Mammary epithelial cell (primary cell): ENCODE results near the gene PSD4.

Experiments
- EZH2 ChIP-seq: IDR thresholded peaks from 2 replicates; pipeline ENCODE4 v1.6.1; 2012; ENCODE audit warnings: low read length, inconsistent platforms, borderline replicate concordance
- TF ChIP-seq, protein P1 (sequence below), 2 donors: IDR thresholded peaks in 1 of 2; conservative IDR thresholded peaks in 1 of 2; 2 replicates each; pipeline ENCODE4 v1.5.1; 2011 to 2012; ENCODE audit warnings: inconsistent platforms in 2 of 2, low read length in 2 of 2, mild to moderate bottlenecking in 2 of 2, control low read depth in 1 of 2, low read depth in 1 of 2; ENCODE audit not compliant: insufficient read depth in 1 of 2; ENCODE audit errors: extremely low read depth in 1 of 2

DNA sequence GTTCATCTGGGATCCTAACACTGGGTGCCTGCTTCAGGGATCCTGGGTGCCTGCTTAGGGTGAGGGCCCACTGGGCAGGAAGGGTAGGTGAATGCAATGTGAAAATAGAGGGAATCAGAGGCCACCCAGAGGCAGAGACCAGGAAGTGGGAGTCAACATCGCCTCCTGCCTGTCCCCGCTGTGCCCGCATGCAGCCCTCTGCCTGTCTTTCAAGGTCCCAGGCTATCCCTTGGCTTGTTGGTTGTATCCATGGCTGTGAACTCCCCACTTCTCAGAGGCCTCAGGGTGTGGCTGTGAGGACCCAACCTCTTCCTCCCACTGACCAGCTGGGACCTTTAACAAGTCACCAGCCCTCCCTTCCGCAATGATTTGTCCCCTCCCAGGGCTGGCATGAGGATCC, 26.5 kb downstream of the PSD4 start:
- TF ChIP-seq, protein P1, sequence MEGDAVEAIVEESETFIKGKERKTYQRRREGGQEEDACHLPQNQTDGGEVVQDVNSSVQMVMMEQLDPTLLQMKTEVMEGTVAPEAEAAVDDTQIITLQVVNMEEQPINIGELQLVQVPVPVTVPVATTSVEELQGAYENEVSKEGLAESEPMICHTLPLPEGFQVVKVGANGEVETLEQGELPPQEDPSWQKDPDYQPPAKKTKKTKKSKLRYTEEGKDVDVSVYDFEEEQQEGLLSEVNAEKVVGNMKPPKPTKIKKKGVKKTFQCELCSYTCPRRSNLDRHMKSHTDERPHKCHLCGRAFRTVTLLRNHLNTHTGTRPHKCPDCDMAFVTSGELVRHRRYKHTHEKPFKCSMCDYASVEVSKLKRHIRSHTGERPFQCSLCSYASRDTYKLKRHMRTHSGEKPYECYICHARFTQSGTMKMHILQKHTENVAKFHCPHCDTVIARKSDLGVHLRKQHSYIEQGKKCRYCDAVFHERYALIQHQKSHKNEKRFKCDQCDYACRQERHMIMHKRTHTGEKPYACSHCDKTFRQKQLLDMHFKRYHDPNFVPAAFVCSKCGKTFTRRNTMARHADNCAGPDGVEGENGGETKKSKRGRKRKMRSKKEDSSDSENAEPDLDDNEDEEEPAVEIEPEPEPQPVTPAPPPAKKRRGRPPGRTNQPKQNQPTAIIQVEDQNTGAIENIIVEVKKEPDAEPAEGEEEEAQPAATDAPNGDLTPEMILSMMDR (conservative IDR thresholded peaks at IDR 0.05 in 1 of 2, IDR thresholded peaks at IDR 0.05 in 1 of 2; ENCODE audit: extremely low read depth in 1 of 2, insufficient read depth in 1 of 2, low read depth in 1 of 2, low read length in 2 of 2) = no peak
- no peak for TF ChIP-seq EZH2
